ENCODE results near the gene ACIN1. TPM values are rescaled to one million over a fixed set of nuclear protein-coding genes. Genes with fewer than 3 reads are reported as not detected.

ACIN1 gene
- total and polyA plus RNA-seq, 2 experiments from 2014 or later, result 76.1 to 172 TPM

GRCh38 chr14:23103581-23103980 lies 8.6 kb upstream of the ACIN1 start:
- peaks cover 12% of the 10 kb centered on the region for H3K4me1 ChIP-seq (ENCODE audit: insufficient read depth)
- Mint-ChIP-seq H3K4me1 (peaks cover 32% of the 10 kb centered on the region), H3K27me3 (ENCODE audit: insufficient read depth, low read depth, poor library complexity) (peaks cover 17% of the 10 kb centered on the region), H3K27ac (no peak overlapping the region), H3K36me3 (ENCODE audit: low read depth) (peaks cover 7% of the 10 kb centered on the region; the same call in 2 of the 3 replicates), H3K4me3 (no peak overlapping the region; the same call in 2 of the 3 replicates), H3K9me3 (peaks cover 5% of the 10 kb centered on the region; the same call in 2 of the 3 replicates)
- no peak for DNase-seq (ENCODE audit: low spot score)
- no peak overlapping the region for H3K4me3 ChIP-seq
- peaks cover 6% of the 10 kb centered on the region; the same call in 1 of the 2 replicates for H4K20me1 ChIP-seq (replicated peaks; ENCODE audit: insufficient read depth)
- H3K36me3 ChIP-seq (ENCODE audit: insufficient read depth), result no peaks in the 10 kb centered on the region; the same call in 1 of the 2 replicates
- H3F3A ChIP-seq (replicated peaks; ENCODE audit: low read depth), result no peaks in the 10 kb centered on the region
- ATAC-seq, result no peak
- TF ChIP-seq ZNF114 (CRISPR knock-in tag; IDR thresholded peaks at IDR 0.05) (no peak), CTCF (conservative IDR thresholded peaks at IDR 0.05; ENCODE audit: low read depth in 2 of 2) (no peak), REST (IDR thresholded peaks at IDR 0.05; ENCODE audit: unreplicated experiment) (no peak), EZH2 (IDR thresholded peaks at IDR 0.05; ENCODE audit: low read depth, unreplicated experiment) (no peak)
- TF ChIP-seq, protein P1, sequence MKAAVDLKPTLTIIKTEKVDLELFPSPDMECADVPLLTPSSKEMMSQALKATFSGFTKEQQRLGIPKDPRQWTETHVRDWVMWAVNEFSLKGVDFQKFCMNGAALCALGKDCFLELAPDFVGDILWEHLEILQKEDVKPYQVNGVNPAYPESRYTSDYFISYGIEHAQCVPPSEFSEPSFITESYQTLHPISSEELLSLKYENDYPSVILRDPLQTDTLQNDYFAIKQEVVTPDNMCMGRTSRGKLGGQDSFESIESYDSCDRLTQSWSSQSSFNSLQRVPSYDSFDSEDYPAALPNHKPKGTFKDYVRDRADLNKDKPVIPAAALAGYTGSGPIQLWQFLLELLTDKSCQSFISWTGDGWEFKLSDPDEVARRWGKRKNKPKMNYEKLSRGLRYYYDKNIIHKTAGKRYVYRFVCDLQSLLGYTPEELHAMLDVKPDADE (IDR thresholded peaks at IDR 0.05), result no peak
- TF ChIP-seq, protein P2, sequence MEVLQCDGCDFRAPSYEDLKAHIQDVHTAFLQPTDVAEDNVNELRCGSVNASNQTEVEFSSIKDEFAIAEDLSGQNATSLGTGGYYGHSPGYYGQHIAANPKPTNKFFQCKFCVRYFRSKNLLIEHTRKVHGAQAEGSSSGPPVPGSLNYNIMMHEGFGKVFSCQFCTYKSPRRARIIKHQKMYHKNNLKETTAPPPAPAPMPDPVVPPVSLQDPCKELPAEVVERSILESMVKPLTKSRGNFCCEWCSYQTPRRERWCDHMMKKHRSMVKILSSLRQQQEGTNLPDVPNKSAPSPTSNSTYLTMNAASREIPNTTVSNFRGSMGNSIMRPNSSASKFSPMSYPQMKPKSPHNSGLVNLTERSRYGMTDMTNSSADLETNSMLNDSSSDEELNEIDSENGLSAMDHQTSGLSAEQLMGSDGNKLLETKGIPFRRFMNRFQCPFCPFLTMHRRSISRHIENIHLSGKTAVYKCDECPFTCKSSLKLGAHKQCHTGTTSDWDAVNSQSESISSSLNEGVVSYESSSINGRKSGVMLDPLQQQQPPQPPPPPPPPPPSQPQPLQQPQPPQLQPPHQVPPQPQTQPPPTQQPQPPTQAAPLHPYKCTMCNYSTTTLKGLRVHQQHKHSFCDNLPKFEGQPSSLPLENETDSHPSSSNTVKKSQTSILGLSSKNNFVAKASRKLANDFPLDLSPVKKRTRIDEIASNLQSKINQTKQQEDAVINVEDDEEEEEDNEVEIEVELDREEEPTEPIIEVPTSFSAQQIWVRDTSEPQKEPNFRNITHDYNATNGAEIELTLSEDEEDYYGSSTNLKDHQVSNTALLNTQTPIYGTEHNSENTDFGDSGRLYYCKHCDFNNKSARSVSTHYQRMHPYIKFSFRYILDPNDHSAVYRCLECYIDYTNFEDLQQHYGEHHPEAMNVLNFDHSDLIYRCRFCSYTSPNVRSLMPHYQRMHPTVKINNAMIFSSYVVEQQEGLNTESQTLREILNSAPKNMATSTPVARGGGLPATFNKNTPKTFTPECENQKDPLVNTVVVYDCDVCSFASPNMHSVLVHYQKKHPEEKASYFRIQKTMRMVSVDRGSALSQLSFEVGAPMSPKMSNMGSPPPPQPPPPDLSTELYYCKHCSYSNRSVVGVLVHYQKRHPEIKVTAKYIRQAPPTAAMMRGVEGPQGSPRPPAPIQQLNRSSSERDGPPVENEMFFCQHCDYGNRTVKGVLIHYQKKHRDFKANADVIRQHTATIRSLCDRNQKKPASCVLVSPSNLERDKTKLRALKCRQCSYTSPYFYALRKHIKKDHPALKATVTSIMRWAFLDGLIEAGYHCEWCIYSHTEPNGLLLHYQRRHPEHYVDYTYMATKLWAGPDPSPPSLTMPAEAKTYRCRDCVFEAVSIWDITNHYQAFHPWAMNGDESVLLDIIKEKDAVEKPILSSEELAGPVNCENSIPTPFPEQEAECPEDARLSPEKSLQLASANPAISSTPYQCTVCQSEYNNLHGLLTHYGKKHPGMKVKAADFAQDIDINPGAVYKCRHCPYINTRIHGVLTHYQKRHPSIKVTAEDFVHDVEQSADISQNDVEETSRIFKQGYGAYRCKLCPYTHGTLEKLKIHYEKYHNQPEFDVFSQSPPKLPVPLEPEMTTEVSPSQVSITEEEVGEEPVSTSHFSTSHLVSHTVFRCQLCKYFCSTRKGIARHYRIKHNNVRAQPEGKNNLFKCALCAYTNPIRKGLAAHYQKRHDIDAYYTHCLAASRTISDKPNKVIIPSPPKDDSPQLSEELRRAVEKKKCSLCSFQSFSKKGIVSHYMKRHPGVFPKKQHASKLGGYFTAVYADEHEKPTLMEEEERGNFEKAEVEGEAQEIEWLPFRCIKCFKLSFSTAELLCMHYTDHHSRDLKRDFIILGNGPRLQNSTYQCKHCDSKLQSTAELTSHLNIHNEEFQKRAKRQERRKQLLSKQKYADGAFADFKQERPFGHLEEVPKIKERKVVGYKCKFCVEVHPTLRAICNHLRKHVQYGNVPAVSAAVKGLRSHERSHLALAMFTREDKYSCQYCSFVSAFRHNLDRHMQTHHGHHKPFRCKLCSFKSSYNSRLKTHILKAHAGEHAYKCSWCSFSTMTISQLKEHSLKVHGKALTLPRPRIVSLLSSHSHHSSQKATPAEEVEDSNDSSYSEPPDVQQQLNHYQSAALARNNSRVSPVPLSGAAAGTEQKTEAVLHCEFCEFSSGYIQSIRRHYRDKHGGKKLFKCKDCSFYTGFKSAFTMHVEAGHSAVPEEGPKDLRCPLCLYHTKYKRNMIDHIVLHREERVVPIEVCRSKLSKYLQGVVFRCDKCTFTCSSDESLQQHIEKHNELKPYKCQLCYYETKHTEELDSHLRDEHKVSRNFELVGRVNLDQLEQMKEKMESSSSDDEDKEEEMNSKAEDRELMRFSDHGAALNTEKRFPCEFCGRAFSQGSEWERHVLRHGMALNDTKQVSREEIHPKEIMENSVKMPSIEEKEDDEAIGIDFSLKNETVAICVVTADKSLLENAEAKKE (CRISPR knock-in tag; IDR thresholded peaks at IDR 0.05), result no peak
- no peak overlapping the region for H3K27ac ChIP-seq (ENCODE audit: low read depth)
- no peaks in the 10 kb centered on the region for H3K27me3 ChIP-seq (ENCODE audit: insufficient read depth)
- H3K9me2 ChIP-seq (ENCODE audit: insufficient read depth), result 0 out of 2 replicates have a peak, but pooled peaks cover 4% of the 10 kb centered on the region
- H3K79me2 ChIP-seq (replicated peaks; ENCODE audit: insufficient read depth), result peaks cover 4% of the 10 kb centered on the region
- H3K4me2 ChIP-seq, result no peak overlapping the region
- H2AFZ ChIP-seq, result no peak overlapping the region

Measured in GM23338 (cell line).